NB4 (cell line): ENCODE results near the gene CBX2.

ENCODE experiments used
- MYC ChIP-seq: IDR thresholded peaks from 2 replicates; pipeline ENCODE4 v1.6.1; 2011; ENCODE audit warnings: low read depth, low read length
- POLR2A ChIP-seq: IDR thresholded peaks from 2 replicates; pipeline ENCODE4 v1.6.1; 2011; ENCODE audit warnings: mild to moderate bottlenecking; ENCODE audit not compliant: insufficient read length; ENCODE audit errors: extremely low read depth
- TF ChIP-seq, protein P1 (sequence below): IDR thresholded peaks from one replicate; pipeline ENCODE4 v1.5.1; 2012; ENCODE audit warnings: low read depth, low read length
- TF ChIP-seq, protein P2 (sequence below): IDR thresholded peaks from 2 replicates; pipeline ENCODE4 v1.6.1; 2011; ENCODE audit warnings: low read depth, low read length

DNA sequence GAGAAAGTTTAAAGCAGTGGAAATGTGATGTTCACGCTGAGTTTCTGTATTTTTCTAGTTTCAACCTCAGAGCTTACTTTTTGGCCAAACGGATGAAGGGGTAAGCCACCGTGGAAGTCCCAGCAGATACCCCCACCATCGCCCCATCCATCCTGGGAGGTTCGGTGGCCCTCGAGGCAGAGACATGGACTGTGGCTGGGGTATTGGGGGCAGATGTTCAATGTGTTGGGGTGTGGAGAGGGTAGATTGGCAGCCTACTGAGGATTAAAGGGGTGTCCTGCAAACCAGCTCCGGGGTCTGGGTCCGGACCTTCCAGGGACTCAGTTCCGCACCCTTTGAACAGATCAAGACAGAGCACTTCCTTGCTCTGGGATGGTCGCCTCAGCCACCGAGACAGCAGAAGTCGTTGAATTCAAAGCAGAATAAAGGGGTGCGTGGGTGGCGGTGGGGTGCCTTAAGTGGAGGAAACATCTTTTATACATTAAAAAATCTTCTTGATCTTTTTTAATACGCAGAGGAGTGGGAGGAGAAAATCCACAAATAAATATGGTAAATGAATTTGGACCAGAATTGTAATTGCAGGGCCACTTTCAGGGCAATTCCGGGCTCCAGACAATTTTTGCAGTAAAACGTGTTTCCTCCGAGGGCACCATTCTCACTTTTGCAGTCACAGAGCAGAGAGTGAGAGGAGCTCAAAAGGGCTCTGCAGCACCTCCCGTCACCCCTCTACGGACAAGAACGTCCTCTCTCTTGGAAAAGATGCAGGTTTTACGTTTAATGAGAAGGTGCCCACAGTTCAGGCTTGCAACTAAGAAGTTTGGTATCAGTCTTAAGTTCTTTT, 27.1 kb downstream of the CBX2 start:
- TF ChIP-seq, protein P1, sequence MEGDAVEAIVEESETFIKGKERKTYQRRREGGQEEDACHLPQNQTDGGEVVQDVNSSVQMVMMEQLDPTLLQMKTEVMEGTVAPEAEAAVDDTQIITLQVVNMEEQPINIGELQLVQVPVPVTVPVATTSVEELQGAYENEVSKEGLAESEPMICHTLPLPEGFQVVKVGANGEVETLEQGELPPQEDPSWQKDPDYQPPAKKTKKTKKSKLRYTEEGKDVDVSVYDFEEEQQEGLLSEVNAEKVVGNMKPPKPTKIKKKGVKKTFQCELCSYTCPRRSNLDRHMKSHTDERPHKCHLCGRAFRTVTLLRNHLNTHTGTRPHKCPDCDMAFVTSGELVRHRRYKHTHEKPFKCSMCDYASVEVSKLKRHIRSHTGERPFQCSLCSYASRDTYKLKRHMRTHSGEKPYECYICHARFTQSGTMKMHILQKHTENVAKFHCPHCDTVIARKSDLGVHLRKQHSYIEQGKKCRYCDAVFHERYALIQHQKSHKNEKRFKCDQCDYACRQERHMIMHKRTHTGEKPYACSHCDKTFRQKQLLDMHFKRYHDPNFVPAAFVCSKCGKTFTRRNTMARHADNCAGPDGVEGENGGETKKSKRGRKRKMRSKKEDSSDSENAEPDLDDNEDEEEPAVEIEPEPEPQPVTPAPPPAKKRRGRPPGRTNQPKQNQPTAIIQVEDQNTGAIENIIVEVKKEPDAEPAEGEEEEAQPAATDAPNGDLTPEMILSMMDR, result no peak
- no peak for TF ChIP-seq POLR2A
- no peak for TF ChIP-seq MYC
- TF ChIP-seq, protein P2, sequence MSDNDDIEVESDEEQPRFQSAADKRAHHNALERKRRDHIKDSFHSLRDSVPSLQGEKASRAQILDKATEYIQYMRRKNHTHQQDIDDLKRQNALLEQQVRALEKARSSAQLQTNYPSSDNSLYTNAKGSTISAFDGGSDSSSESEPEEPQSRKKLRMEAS, result no peak
